H9 (cell line): Measurements from ENCODE around the gene ANKRD13B. TPM values are rescaled to one million over a fixed set of nuclear protein-coding genes. Genes with fewer than 3 reads are reported as not detected.

ENCODE experiments used
- DNase-seq: peaks from one replicate; pipeline ENCODE4 v3.0.0-alpha.2; 2017
- H2AFZ ChIP-seq: one replicate; pipeline ENCODE4 v1.6.1; 2013; ENCODE audit warnings: mild to moderate bottlenecking, low read length, control low read depth, moderate library complexity
- H2AK5ac ChIP-seq: 2 replicates; pipeline ENCODE4 v1.6.1; 2013; ENCODE audit warnings: low read length, control low read depth, mixed read lengths; ENCODE audit not compliant: insufficient read length
- H2BK120ac ChIP-seq: one replicate; pipeline ENCODE4 v1.6.1; 2013; ENCODE audit warnings: low read depth, mild to moderate bottlenecking, low read length, control low read depth, inconsistent platforms; ENCODE audit not compliant: poor library complexity, severe bottlenecking
- H2BK12ac ChIP-seq: 2 replicates; pipeline ENCODE4 v1.6.1; 2013; ENCODE audit warnings: low read length, control low read depth, mixed read lengths, low read depth; ENCODE audit not compliant: insufficient read length
- H2BK15ac ChIP-seq: 2 replicates; pipeline ENCODE4 v1.6.1; 2013; ENCODE audit warnings: low read depth, low read length, control low read depth
- H2BK20ac ChIP-seq: one replicate; pipeline ENCODE4 v1.6.1; 2013; ENCODE audit warnings: low read depth, mild to moderate bottlenecking, low read length, control low read depth, inconsistent platforms; ENCODE audit not compliant: poor library complexity, severe bottlenecking
- H2BK5ac ChIP-seq: 2 replicates; pipeline ENCODE4 v1.6.1; 2013; ENCODE audit warnings: low read length, control low read depth, mixed read lengths; ENCODE audit not compliant: insufficient read length
- H3K14ac ChIP-seq: 2 replicates; pipeline ENCODE4 v1.6.1; 2013; ENCODE audit warnings: low read length, control low read depth; ENCODE audit not compliant: insufficient read depth
- H3K18ac ChIP-seq: 2 replicates; pipeline ENCODE4 v1.6.1; 2013; ENCODE audit warnings: low read depth, mild to moderate bottlenecking, mixed read lengths, low read length, control low read depth; ENCODE audit not compliant: insufficient read length
- H3K23ac ChIP-seq: 2 replicates; pipeline ENCODE4 v1.6.1; 2013; ENCODE audit warnings: low read length, control low read depth, mixed read lengths, low read depth; ENCODE audit not compliant: insufficient read length
- H3K23me2 ChIP-seq: 2 replicates; pipeline ENCODE4 v1.6.1; 2013; ENCODE audit warnings: low read depth, mild to moderate bottlenecking, mixed read lengths, low read length, control low read depth; ENCODE audit not compliant: insufficient read length, poor library complexity, severe bottlenecking
- H3K27ac ChIP-seq: 2 replicates; pipeline ENCODE4 v1.5.1; 2013; ENCODE audit warnings: low read length, control low read depth, mixed read lengths, low read depth; ENCODE audit not compliant: insufficient read length
- H3K27me3 ChIP-seq: 2 replicates; pipeline ENCODE4 v1.6.1; 2013; ENCODE audit warnings: low read length, control low read depth, inconsistent platforms; ENCODE audit not compliant: insufficient read depth
- H3K4ac ChIP-seq: 2 replicates; pipeline ENCODE4 v1.6.1; 2013; ENCODE audit warnings: low read depth, mild to moderate bottlenecking, control low read depth, inconsistent platforms, low read length, moderate library complexity
- H3K4me1 ChIP-seq: 2 replicates; pipeline ENCODE4 v1.6.1; 2013; ENCODE audit warnings: low read length, control low read depth, inconsistent platforms; ENCODE audit not compliant: insufficient read depth
- H3K4me2 ChIP-seq: 2 replicates; pipeline ENCODE4 v1.6.1; 2013; ENCODE audit warnings: low read length, control low read depth, mixed read lengths; ENCODE audit not compliant: insufficient read length, insufficient read depth
- H3K56ac ChIP-seq: 2 replicates; pipeline ENCODE4 v1.6.1; 2013; ENCODE audit warnings: low read depth, mild to moderate bottlenecking, mixed read lengths, low read length, control low read depth; ENCODE audit not compliant: insufficient read length
- H3K79me1 ChIP-seq: 2 replicates; pipeline ENCODE4 v1.6.1; 2013; ENCODE audit warnings: low read depth, mild to moderate bottlenecking, moderate library complexity, low read length, control low read depth, inconsistent platforms; ENCODE audit not compliant: insufficient read depth, poor library complexity, severe bottlenecking
- H3K79me2 ChIP-seq: 2 replicates; pipeline ENCODE4 v1.6.1; 2013; ENCODE audit warnings: low read length, control low read depth, inconsistent platforms; ENCODE audit not compliant: insufficient read depth
- H3K9ac ChIP-seq: 2 replicates; pipeline ENCODE4 v1.6.1; 2013; ENCODE audit warnings: low read length, control low read depth, mixed read lengths; ENCODE audit not compliant: insufficient read length; ENCODE audit errors: extremely low read depth
- H3K9me3 ChIP-seq: one replicate; pipeline ENCODE4 v1.6.1; 2013; ENCODE audit warnings: low read depth, low read length, inconsistent platforms; ENCODE audit not compliant: control insufficient read depth
- H3T11ph ChIP-seq: one replicate; pipeline ENCODE4 v1.6.1; 2013; ENCODE audit warnings: mild to moderate bottlenecking, low read length, control low read depth, inconsistent platforms
- H4K20me1 ChIP-seq: one replicate; pipeline ENCODE4 v1.6.1; 2013; ENCODE audit not compliant: control insufficient read depth, insufficient read length, insufficient read depth
- H4K5ac ChIP-seq: 2 replicates; pipeline ENCODE4 v1.6.1; 2013; ENCODE audit warnings: low read depth, mild to moderate bottlenecking, mixed read lengths, low read length, control low read depth; ENCODE audit not compliant: insufficient read length
- H4K8ac ChIP-seq: replicated peaks from 2 replicates; pipeline ENCODE4 v1.6.1; 2013; ENCODE audit warnings: low read length, control low read depth, mixed read lengths, low read depth; ENCODE audit not compliant: insufficient read length
- H4K91ac ChIP-seq: 2 replicates; pipeline ENCODE4 v1.6.1; 2013; ENCODE audit warnings: low read depth, mild to moderate bottlenecking, moderate library complexity, mixed read lengths, low read length, control low read depth; ENCODE audit not compliant: insufficient read length
- H3K27ac Mint-ChIP-seq, 3 experiments: 2 replicates in 2 of 3; 3 replicates in 1 of 3; pipeline ENCODE4 v1.8.0; 2020 to 2021; ENCODE audit warnings: mixed read lengths in 3 of 3, mild to moderate bottlenecking in 1 of 3, moderate library complexity in 1 of 3
- H3K27me3 Mint-ChIP-seq: 2 replicates; pipeline ENCODE4 v1.8.0; 2021; ENCODE audit warnings: low read depth, mild to moderate bottlenecking, moderate library complexity, mixed read lengths
- H3K36me3 Mint-ChIP-seq, 3 experiments: 2 replicates in 2 of 3; 3 replicates in 1 of 3; pipeline ENCODE4 v1.8.0; 2020 to 2021; ENCODE audit warnings: low read depth in 3 of 3, mixed read lengths in 3 of 3; ENCODE audit not compliant: insufficient read depth in 1 of 3
- H3K4me1 Mint-ChIP-seq, 2 experiments: 2 replicates each; pipeline ENCODE4 v1.8.0; 2020; ENCODE audit warnings: mixed read lengths in 2 of 2
- H3K4me3 Mint-ChIP-seq, 2 experiments: 2 replicates in 1 of 2; 3 replicates in 1 of 2; pipeline ENCODE4 v1.8.0; 2020 to 2021; ENCODE audit warnings: mild to moderate bottlenecking in 2 of 2, mixed read lengths in 2 of 2, moderate library complexity in 1 of 2
- H3K9me3 Mint-ChIP-seq, 2 experiments: 2 replicates in 1 of 2; 3 replicates in 1 of 2; pipeline ENCODE4 v1.8.0; 2020; ENCODE audit warnings: mild to moderate bottlenecking in 2 of 2, mixed read lengths in 2 of 2, moderate library complexity in 1 of 2
- WGBS: extraction: QIAGEN DNeasy Blood & Tissue Kit; methylation state at CpG from one replicate; pipeline ENCODE4 v1.1.7; 2013; ENCODE audit warnings: missing lambda C conversion rate, low lambda C conversion rate, mixed read lengths; ENCODE audit not compliant: insufficient read length; ENCODE audit errors: extremely low coverage; 5-methylcytosine and 5-hydroxymethylcytosine counted together
- total RNA-seq: library from RNA; stranded (reverse); gene quantifications from 2 replicates; pipeline ENCODE4 v1.2.1, GENCODE V29; 2021
- TF ChIP-seq, protein P1 (sequence below): fragments of 200-600 bp; sonication (generic); conservative IDR thresholded peaks from 3 replicates; pipeline ENCODE4 v1.8.0; 2021; ENCODE audit warnings: antibody characterized with exemption, mild to moderate bottlenecking

The ANKRD13B gene
- total RNA-seq, 1 experiment from 2014 or later, result 24.2 TPM

DNA sequence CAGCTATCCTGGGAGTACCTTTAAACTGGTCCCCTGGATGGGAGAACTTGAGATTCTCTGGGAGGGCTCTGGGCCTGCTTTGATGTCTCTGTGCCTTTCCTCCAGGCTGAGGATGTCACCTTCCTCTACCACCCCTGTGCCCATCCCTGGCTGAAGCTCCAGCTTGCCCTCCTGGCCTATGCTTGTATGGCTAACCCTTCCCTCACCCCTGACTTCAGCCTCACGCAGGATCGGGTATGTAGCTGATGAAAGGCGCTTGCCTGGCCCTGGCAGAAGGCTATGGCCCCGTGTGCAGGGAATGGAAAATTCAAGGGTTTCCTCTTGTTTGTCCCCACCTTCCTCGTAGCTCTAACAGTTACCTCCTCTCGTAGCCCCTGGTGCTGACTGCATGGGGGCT, 21.4 kb upstream of the ANKRD13B start:
- Histone ChIP-seq H4K20me1 (peaks cover 1% of the 10 kb centered on the region), H3K79me1 (no peaks in the 10 kb centered on the region), H3K79me2 (no peaks in the 10 kb centered on the region), H4K91ac (no peak overlapping the region), H3T11ph (no peak overlapping the region), H2BK5ac (no peak overlapping the region), H4K5ac (no peak overlapping the region), H2BK15ac (no peak overlapping the region), H3K9me3 (no peaks in the 10 kb centered on the region), H3K14ac (no peak overlapping the region), H2BK20ac (no peak overlapping the region), H3K23ac (no peak overlapping the region), H3K56ac (no peak overlapping the region), H3K18ac (no peak overlapping the region), H3K4ac (no peak overlapping the region), H3K23me2 (peaks cover 23% of the 10 kb centered on the region), H3K4me1 (no peaks in the 10 kb centered on the region), H2BK120ac (no peak overlapping the region), H3K27me3 (no peaks in the 10 kb centered on the region; the same call in 1 of the 2 replicates), H3K4me2 (no peak overlapping the region), H2BK12ac (no peak overlapping the region), H3K9ac (no peak overlapping the region), H3K27ac (no peak overlapping the region), H4K8ac (no peak overlapping the region), H2AK5ac (no peak overlapping the region), H2AFZ (no peak overlapping the region)
- peaks cover 8 to 15% of the 10 kb centered on the region in 2 experiments for H3K4me1 Mint-ChIP-seq
- H3K27ac Mint-ChIP-seq, result no peak overlapping the region
- peaks cover 21% of the 10 kb centered on the region for H3K27me3 Mint-ChIP-seq
- TF ChIP-seq, protein P1, sequence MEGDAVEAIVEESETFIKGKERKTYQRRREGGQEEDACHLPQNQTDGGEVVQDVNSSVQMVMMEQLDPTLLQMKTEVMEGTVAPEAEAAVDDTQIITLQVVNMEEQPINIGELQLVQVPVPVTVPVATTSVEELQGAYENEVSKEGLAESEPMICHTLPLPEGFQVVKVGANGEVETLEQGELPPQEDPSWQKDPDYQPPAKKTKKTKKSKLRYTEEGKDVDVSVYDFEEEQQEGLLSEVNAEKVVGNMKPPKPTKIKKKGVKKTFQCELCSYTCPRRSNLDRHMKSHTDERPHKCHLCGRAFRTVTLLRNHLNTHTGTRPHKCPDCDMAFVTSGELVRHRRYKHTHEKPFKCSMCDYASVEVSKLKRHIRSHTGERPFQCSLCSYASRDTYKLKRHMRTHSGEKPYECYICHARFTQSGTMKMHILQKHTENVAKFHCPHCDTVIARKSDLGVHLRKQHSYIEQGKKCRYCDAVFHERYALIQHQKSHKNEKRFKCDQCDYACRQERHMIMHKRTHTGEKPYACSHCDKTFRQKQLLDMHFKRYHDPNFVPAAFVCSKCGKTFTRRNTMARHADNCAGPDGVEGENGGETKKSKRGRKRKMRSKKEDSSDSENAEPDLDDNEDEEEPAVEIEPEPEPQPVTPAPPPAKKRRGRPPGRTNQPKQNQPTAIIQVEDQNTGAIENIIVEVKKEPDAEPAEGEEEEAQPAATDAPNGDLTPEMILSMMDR, result no peak
- WGBS, result no CpG with 5 or more reads among the region's 6 CpGs
- no peak for DNase-seq
- no peak overlapping the region for H3K4me3 Mint-ChIP-seq
- no peaks in the 10 kb centered on the region; a peak in 1 of 5 replicates for H3K9me3 Mint-ChIP-seq
- H3K36me3 Mint-ChIP-seq, result peaks cover 10 to 33% (median 25%) of the 10 kb centered on the region in 3 experiments; a peak in 6 of 7 replicates
